Panc1 (cell line): ENCODE results near the gene GNA12. TPM values are rescaled to one million over a fixed set of nuclear protein-coding genes. Genes with fewer than 3 reads are reported as not detected.

Experiments
- ATAC-seq: fragments of 200-7000 bp; cut with Tn5 transposase; 2 replicates; pipeline ENCODE4 v1.9.1; 2020; ENCODE audit warnings: mild to moderate bottlenecking, moderate library complexity
- BruUV-seq: library from RNA; stranded (reverse); fragments of 400-500 nt; replicated peaks from 2 replicates; lab custom pipeline; 2021; lab: Mats Ljungman, UMichigan
- CTCF ChIA-PET: fragments of 300-600 bp; sonication (Branson Sonifier 250); formaldehyde crosslinking; loops from one replicate; lab custom pipeline; 2022; ENCODE audit warnings: antibody characterized with exemption; lab: Charles Lee
- POLR2A ChIA-PET: fragments of 300-600 bp; sonication (Branson Sonifier 250); formaldehyde crosslinking; loops from one replicate; lab custom pipeline; 2022; ENCODE audit warnings: antibody characterized with exemption; lab: Charles Lee
- DNase-seq: peaks from one replicate; pipeline ENCODE4 v3.0.0-alpha.2; 2010; ENCODE audit warnings: low read depth, low spot score
- H3K27ac ChIP-seq: 2 replicates; pipeline ENCODE4 v1.5.1; 2011; ENCODE audit warnings: mild to moderate bottlenecking, low read length, inconsistent platforms
- H3K27me3 ChIP-seq: fragments of 200-500 bp; sonication (Bioruptor generic); 2 replicates; pipeline ENCODE4 v1.6.0; 2014; ENCODE audit warnings: low read length, inconsistent platforms; ENCODE audit not compliant: control insufficient read depth, insufficient read depth
- H3K36me3 ChIP-seq: fragments of 200-500 bp; sonication (Bioruptor generic); 2 replicates; pipeline ENCODE4 v1.5.1; 2014; ENCODE audit warnings: inconsistent platforms, mild to moderate bottlenecking, low read length, moderate library complexity; ENCODE audit not compliant: control insufficient read depth, insufficient read depth
- H3K4me1 ChIP-seq: 2 replicates; pipeline ENCODE4 v1.5.1; 2011; ENCODE audit warnings: inconsistent platforms, mild to moderate bottlenecking, low read length, moderate library complexity; ENCODE audit not compliant: control insufficient read depth, insufficient read depth
- H3K4me3 ChIP-seq, 2 experiments: 2 replicates each; pipeline ENCODE4 v1.5.1; 2011 to 2012; ENCODE audit warnings: low read depth in 2 of 2, low read length in 2 of 2, mild to moderate bottlenecking in 2 of 2, inconsistent platforms in 1 of 2, moderate library complexity in 1 of 2
- H3K9me3 ChIP-seq: fragments of 200-500 bp; sonication (Bioruptor generic); 2 replicates; pipeline ENCODE4 v1.5.1; 2014; ENCODE audit warnings: low read depth, mild to moderate bottlenecking, inconsistent platforms, low read length, moderate library complexity; ENCODE audit not compliant: control insufficient read depth, insufficient read depth
- POLR2AphosphoS5 ChIP-seq: IDR thresholded peaks from 2 replicates; pipeline ENCODE4 v1.6.1; 2012; ENCODE audit warnings: mild to moderate bottlenecking, low read depth, low read length, moderate library complexity
- SIN3A ChIP-seq: IDR thresholded peaks from 2 replicates; pipeline ENCODE4 v1.6.1; 2012; ENCODE audit warnings: low read depth, mild to moderate bottlenecking, low read length, moderate library complexity, borderline replicate concordance; ENCODE audit not compliant: insufficient read depth
- TCF7L2 ChIP-seq: IDR thresholded peaks from 2 replicates; pipeline ENCODE4 v1.6.1; 2011; ENCODE audit warnings: mild to moderate bottlenecking, low read depth, low read length, inconsistent platforms
- in situ Hi-C: cut with HindIII; loops from 2 replicates; pipeline ENCODE4 v1.10.0; 2016; ENCODE audit warnings: low sequenced_read_pairs, low pct_unique_long_range_greater_than_20kb
- intact Hi-C: fragments of 100-400 bp; cut with micrococcal nuclease; formaldehyde crosslinking; loops from one replicate; pipeline ENCODE4 v1.10.0; 2022; ENCODE audit not compliant: unreplicated experiment
- total RNA-seq: library from RNA; stranded (reverse); gene quantifications from one replicate; pipeline ENCODE4 v1.2.1, GENCODE V29; 2021; ENCODE audit not compliant: unreplicated experiment
- TF ChIP-seq, protein P1 (sequence below): fragments of 450-650 bp; IDR thresholded peaks from 2 replicates; pipeline ENCODE4 v1.5.1; 2017; ENCODE audit warnings: mild to moderate bottlenecking
- TF ChIP-seq, protein P2 (sequence below), 2 experiments: IDR thresholded peaks; 2 replicates each; pipeline ENCODE4 v1.6.1; 2011 to 2012; ENCODE audit warnings: low read depth in 2 of 2, control low read depth in 1 of 2, low read length in 1 of 2, mild to moderate bottlenecking in 1 of 2, moderate library complexity in 1 of 2; ENCODE audit not compliant: insufficient read depth in 1 of 2

GNA12 gene
- total RNA-seq, 1 experiment from 2014 or later = 139 TPM

GRCh38 chr7:2864999-2865670 lies 21.0 kb upstream of the GNA12 start:
- H3K36me3 ChIP-seq = no peaks in the 10 kb centered on the region
- intact Hi-C loops (loop anchor here (5.0 kb wide), 1 partner anchor 292 kb away; no protein-coding TSS in a partner anchor), in situ Hi-C loops (no loop called here)
- CTCF ChIA-PET = interaction anchor here (0.6 to 1.6 kb wide), 4 partner anchors 17 to 437 kb away, joined by 3 to 5 read pairs (median 3); no protein-coding TSS in a partner anchor
- peaks cover 35% of the 10 kb centered on the region for H3K4me1 ChIP-seq
- TF ChIP-seq, protein P1, sequence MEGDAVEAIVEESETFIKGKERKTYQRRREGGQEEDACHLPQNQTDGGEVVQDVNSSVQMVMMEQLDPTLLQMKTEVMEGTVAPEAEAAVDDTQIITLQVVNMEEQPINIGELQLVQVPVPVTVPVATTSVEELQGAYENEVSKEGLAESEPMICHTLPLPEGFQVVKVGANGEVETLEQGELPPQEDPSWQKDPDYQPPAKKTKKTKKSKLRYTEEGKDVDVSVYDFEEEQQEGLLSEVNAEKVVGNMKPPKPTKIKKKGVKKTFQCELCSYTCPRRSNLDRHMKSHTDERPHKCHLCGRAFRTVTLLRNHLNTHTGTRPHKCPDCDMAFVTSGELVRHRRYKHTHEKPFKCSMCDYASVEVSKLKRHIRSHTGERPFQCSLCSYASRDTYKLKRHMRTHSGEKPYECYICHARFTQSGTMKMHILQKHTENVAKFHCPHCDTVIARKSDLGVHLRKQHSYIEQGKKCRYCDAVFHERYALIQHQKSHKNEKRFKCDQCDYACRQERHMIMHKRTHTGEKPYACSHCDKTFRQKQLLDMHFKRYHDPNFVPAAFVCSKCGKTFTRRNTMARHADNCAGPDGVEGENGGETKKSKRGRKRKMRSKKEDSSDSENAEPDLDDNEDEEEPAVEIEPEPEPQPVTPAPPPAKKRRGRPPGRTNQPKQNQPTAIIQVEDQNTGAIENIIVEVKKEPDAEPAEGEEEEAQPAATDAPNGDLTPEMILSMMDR = peak; percentile 99
- TF ChIP-seq SIN3A = no peak
- no peak overlapping the region for H3K4me3 ChIP-seq
- DNase-seq = peak; percentile 65
- H3K9me3 ChIP-seq = no peaks in the 10 kb centered on the region
- no peaks in the 10 kb centered on the region for H3K27me3 ChIP-seq
- BruUV-seq = no TSS peak
- POLR2A ChIA-PET = interaction anchor here (0.6 kb wide), 1 partner anchor 1022 kb away, joined by 3 read pairs; no protein-coding TSS in a partner anchor
- ATAC-seq = no peak
- H3K27ac ChIP-seq = no peak overlapping the region; the same call in 1 of the 2 replicates

DNA sequence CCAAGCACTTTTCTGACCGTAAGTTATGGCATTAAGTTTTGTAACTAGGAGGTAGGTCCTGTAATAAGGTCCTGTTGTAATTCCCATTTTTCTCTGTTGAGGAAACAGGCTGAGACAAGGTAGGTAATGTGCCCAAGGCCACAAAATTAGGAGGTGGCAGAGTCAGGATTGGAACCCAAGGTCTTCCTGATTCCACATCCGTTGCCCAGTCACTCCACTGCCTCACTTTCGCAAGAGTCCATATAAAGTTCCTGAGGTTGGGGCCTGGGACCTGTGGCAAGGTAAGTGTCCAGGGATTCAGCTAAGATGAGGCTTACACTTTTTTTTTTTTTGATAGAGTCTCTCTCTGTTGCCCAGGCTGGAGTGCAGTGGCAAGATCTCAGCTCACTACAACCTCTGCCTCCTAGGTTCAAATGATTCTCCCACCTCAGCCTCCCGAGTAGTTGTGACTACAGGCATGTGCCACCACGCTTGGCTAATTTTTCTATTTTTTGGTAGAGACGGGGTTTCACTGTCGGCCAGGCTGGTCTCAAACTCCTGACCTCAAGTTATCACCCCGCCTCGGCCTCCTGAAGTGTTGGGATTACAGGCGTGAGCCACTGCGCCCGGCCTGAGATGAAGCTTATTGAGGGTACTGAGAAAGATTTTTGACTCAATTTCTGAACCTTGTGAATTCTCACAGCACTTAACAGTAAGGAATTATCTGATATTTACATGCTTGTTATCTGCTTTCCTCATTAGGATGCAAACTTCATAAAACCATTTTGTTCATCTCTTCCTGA lies 20.3 kb upstream of the GNA12 start:
- DNase-seq (no peak), ATAC-seq (no peak)
- H3K36me3 ChIP-seq = no peaks in the 10 kb centered on the region
- H3K4me3 ChIP-seq = peak overlapping the region in 1 of 2 experiments; percentile 44; a peak in 2 of 4 replicates
- BruUV-seq = TSS peak; percentile 98
- intact Hi-C loops = no loop called here
- in situ Hi-C loops = no loop called here
- TF ChIP-seq TCF7L2 = no peak
- no peak for TF ChIP-seq SIN3A
- TF ChIP-seq, protein P2, sequence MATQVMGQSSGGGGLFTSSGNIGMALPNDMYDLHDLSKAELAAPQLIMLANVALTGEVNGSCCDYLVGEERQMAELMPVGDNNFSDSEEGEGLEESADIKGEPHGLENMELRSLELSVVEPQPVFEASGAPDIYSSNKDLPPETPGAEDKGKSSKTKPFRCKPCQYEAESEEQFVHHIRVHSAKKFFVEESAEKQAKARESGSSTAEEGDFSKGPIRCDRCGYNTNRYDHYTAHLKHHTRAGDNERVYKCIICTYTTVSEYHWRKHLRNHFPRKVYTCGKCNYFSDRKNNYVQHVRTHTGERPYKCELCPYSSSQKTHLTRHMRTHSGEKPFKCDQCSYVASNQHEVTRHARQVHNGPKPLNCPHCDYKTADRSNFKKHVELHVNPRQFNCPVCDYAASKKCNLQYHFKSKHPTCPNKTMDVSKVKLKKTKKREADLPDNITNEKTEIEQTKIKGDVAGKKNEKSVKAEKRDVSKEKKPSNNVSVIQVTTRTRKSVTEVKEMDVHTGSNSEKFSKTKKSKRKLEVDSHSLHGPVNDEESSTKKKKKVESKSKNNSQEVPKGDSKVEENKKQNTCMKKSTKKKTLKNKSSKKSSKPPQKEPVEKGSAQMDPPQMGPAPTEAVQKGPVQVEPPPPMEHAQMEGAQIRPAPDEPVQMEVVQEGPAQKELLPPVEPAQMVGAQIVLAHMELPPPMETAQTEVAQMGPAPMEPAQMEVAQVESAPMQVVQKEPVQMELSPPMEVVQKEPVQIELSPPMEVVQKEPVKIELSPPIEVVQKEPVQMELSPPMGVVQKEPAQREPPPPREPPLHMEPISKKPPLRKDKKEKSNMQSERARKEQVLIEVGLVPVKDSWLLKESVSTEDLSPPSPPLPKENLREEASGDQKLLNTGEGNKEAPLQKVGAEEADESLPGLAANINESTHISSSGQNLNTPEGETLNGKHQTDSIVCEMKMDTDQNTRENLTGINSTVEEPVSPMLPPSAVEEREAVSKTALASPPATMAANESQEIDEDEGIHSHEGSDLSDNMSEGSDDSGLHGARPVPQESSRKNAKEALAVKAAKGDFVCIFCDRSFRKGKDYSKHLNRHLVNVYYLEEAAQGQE (IDR thresholded peaks at IDR 0.05; ENCODE audit: insufficient read depth in 1 of 2, low read depth in 2 of 2, low read length in 1 of 2) = no peak
- TF ChIP-seq POLR2AphosphoS5 = no peak
- TF ChIP-seq, protein P1 = no peak
- H3K27ac ChIP-seq = peak overlapping the region; percentile 95
- H3K9me3 ChIP-seq = no peaks in the 10 kb centered on the region
- no peaks in the 10 kb centered on the region for H3K27me3 ChIP-seq
- ChIA-PET CTCF (interaction anchor here (0.6 to 1.6 kb wide), 4 partner anchors 16 to 1750 kb away, joined by 3 to 5 read pairs (median 3); no protein-coding TSS in a partner anchor), POLR2A (interaction anchor here (0.7 to 0.8 kb wide), 2 partner anchors 19 to 438 kb away, joined by 3 to 4 read pairs; no protein-coding TSS in a partner anchor)
- H3K4me1 ChIP-seq = peaks cover 35% of the 10 kb centered on the region
